ENCODE measurements around the gene DNMT3A. TPM values are rescaled to one million over a fixed set of nuclear protein-coding genes. Genes with fewer than 3 reads are reported as not detected.

The DNMT3A gene
- total RNA-seq, 1 donor from 2014 or later = 113 TPM

GRCh38 chr2:25354116-25354515 is 12.4 kb upstream of the DNMT3A start:
- peaks cover 9% of the 10 kb centered on the region for H3K27me3 Mint-ChIP-seq (ENCODE audit: low read depth)
- H3K36me3 Mint-ChIP-seq (ENCODE audit: low read depth) = no peaks in the 10 kb centered on the region
- H3K27ac Mint-ChIP-seq (ENCODE audit: unreplicated experiment) = no peak overlapping the region
- DNase-seq (ENCODE audit: low read depth, low spot score) = no peak
- H3K9me3 Mint-ChIP-seq = no peaks in the 10 kb centered on the region
- no peak overlapping the region for H3K4me3 Mint-ChIP-seq
- peaks cover 15% of the 10 kb centered on the region for H3K4me1 Mint-ChIP-seq
- no peak for TF ChIP-seq CTCF (conservative IDR thresholded peaks at IDR 0.05)

- no peak for TF ChIP-seq CTCF (conservative IDR thresholded peaks at IDR 0.05)
- Mint-ChIP-seq H3K36me3 (ENCODE audit: low read depth) (no peaks in the 10 kb centered on the region), H3K27ac (ENCODE audit: unreplicated experiment) (no peak overlapping the region), H3K27me3 (ENCODE audit: low read depth) (peaks cover 16% of the 10 kb centered on the region), H3K9me3 (no peaks in the 10 kb centered on the region), H3K4me1 (no peaks in the 10 kb centered on the region), H3K4me3 (peak overlapping the region; percentile 2)
- no peak for DNase-seq (ENCODE audit: low read depth, low spot score)
These were observed 7.7 kb upstream of the DNMT3A start for GRCh38 chr2:25349397-25349796.

GRCh38 chr2:25347846-25348245 is 6.1 kb upstream of the DNMT3A start:
- no peak for TF ChIP-seq CTCF (conservative IDR thresholded peaks at IDR 0.05)
- H3K27ac Mint-ChIP-seq (ENCODE audit: unreplicated experiment) = no peak overlapping the region
- no peaks in the 10 kb centered on the region for H3K36me3 Mint-ChIP-seq (ENCODE audit: low read depth)
- H3K4me3 Mint-ChIP-seq = no peak overlapping the region
- peaks cover 22% of the 10 kb centered on the region for H3K27me3 Mint-ChIP-seq (ENCODE audit: low read depth)
- no peak for DNase-seq (ENCODE audit: low read depth, low spot score)
- H3K4me1 Mint-ChIP-seq = no peaks in the 10 kb centered on the region
- H3K9me3 Mint-ChIP-seq = no peaks in the 10 kb centered on the region

- Mint-ChIP-seq H3K9me3 (no peaks in the 10 kb centered on the region), H3K36me3 (ENCODE audit: low read depth) (no peaks in the 10 kb centered on the region), H3K27ac (ENCODE audit: unreplicated experiment) (no peak overlapping the region), H3K4me1 (no peaks in the 10 kb centered on the region), H3K27me3 (ENCODE audit: low read depth) (peaks cover 22% of the 10 kb centered on the region), H3K4me3 (peak overlapping the region; percentile 43)
- no peak for DNase-seq (ENCODE audit: low read depth, low spot score)
- no peak for TF ChIP-seq CTCF (conservative IDR thresholded peaks at IDR 0.05)
These were observed 5.6 kb upstream of the DNMT3A start for GRCh38 chr2:25347205-25347815.

GRCh38 chr2:25343187-25343825 is 1.6 kb upstream of the DNMT3A start:
- Mint-ChIP-seq H3K27me3 (ENCODE audit: low read depth) (peaks cover 18% of the 10 kb centered on the region), H3K9me3 (no peaks in the 10 kb centered on the region), H3K4me1 (no peaks in the 10 kb centered on the region), H3K36me3 (ENCODE audit: low read depth) (no peaks in the 10 kb centered on the region), H3K4me3 (peak overlapping the region; percentile 81), H3K27ac (ENCODE audit: unreplicated experiment) (no peak overlapping the region)
- no peak for TF ChIP-seq CTCF (conservative IDR thresholded peaks at IDR 0.05)
- no peak for DNase-seq (ENCODE audit: low read depth, low spot score)
